Measurements from ENCODE around the gene NTN1. TPM values are rescaled to one million over a fixed set of nuclear protein-coding genes. Genes with fewer than 3 reads are reported as not detected.
A peak's percentile ranks its signal among the peaks of the same experiment; 100 is the strongest.

The NTN1 gene
- total RNA-seq, 1 donor from 2014 or later, result 29.6 TPM

GRCh38 chr17:9004132-9004960 is 17.0 kb upstream of the NTN1 start:
- Histone ChIP-seq H3K36me3 (no peaks in the 10 kb centered on the region), H3K27ac (no peak overlapping the region), H3K27me3 (no peaks in the 10 kb centered on the region), H3K4me3 (peak overlapping the region; percentile 64 to 77), H3K4me1 (peaks cover 0 to 4% of the 10 kb centered on the region in 2 donors), H3K9me3 (no peaks in the 10 kb centered on the region)
- peak in 1 of 2 donors; percentile 56 for DNase-seq (ENCODE audit: low spot score in 2 of 2)
- intact Hi-C loops (cut with DNase I), result no loop called here
- no peak for TF ChIP-seq CTCF (IDR thresholded peaks at IDR 0.05)

GRCh38 chr17:9004961-9005285 is 16.4 kb upstream of the NTN1 start:
- no peak overlapping the region for H3K27ac ChIP-seq
- no peaks in the 10 kb centered on the region for H3K27me3 ChIP-seq
- intact Hi-C loops (cut with DNase I), result no loop called here

GRCh38 chr17:9006175-9006767 is 15.0 kb upstream of the NTN1 start:
- H3K9me3 ChIP-seq, result no peaks in the 10 kb centered on the region
- no peak for TF ChIP-seq CTCF (IDR thresholded peaks at IDR 0.05)
- no peak overlapping the region for H3K27ac ChIP-seq
- no peaks in the 10 kb centered on the region for H3K36me3 ChIP-seq
- no peak overlapping the region for H3K4me3 ChIP-seq
- peaks cover 0 to 4% of the 10 kb centered on the region in 2 donors for H3K4me1 ChIP-seq
- H3K27me3 ChIP-seq, result no peaks in the 10 kb centered on the region
- intact Hi-C loops (cut with DNase I), result no loop called here
- peak in 1 of 2 donors; percentile 28 for DNase-seq (ENCODE audit: low spot score in 2 of 2)

More at GRCh38 chr17:9004961-9005285, 16.4 kb upstream of the NTN1 start:
- Histone ChIP-seq H3K36me3 (no peaks in the 10 kb centered on the region), H3K9me3 (no peaks in the 10 kb centered on the region), H3K4me3 (no peak overlapping the region), H3K4me1 (peaks cover 0 to 4% of the 10 kb centered on the region in 2 donors)
- peak in 1 of 2 donors; percentile 40 for DNase-seq (ENCODE audit: low spot score in 2 of 2)
- no peak for TF ChIP-seq CTCF (IDR thresholded peaks at IDR 0.05)

- no peaks in the 10 kb centered on the region for H3K9me3 ChIP-seq
- H3K4me3 ChIP-seq, result no peak overlapping the region
- H3K36me3 ChIP-seq, result no peaks in the 10 kb centered on the region
- intact Hi-C loops (cut with DNase I), result no loop called here
- H3K4me1 ChIP-seq, result peaks cover 0 to 4% of the 10 kb centered on the region in 2 donors
- H3K27me3 ChIP-seq, result no peaks in the 10 kb centered on the region
- DNase-seq (ENCODE audit: low spot score in 2 of 2), result no peak
- no peak overlapping the region for H3K27ac ChIP-seq
- TF ChIP-seq CTCF (IDR thresholded peaks at IDR 0.05), result no peak
These were observed 14.1 kb upstream of the NTN1 start for GRCh38 chr17:9007052-9007714.

GRCh38 chr17:9009096-9009495 is 12.2 kb upstream of the NTN1 start:
- no peak for TF ChIP-seq CTCF (IDR thresholded peaks at IDR 0.05)
- peak in 1 of 2 donors; percentile 31 for DNase-seq (ENCODE audit: low spot score in 2 of 2)
- Histone ChIP-seq H3K4me1 (no peaks in the 10 kb centered on the region), H3K27ac (no peak overlapping the region), H3K27me3 (no peaks in the 10 kb centered on the region), H3K36me3 (no peaks in the 10 kb centered on the region), H3K4me3 (no peak overlapping the region), H3K9me3 (no peaks in the 10 kb centered on the region)
- intact Hi-C loops (cut with DNase I), result no loop called here

Measured in ascending aorta (tissue), 2 donors.